T follicular helper cell (primary cell): Measurements from ENCODE around the gene SYMPK.

ENCODE experiments used
- DNase-seq: peaks from one replicate; pipeline ENCODE4 v3.0.0-alpha.2; 2020; ENCODE audit warnings: low read depth

SYMPK gene

GRCh38 chr19:45766869-45767346, 96.0 kb downstream of the SYMPK start:
- DNase-seq, result no peak

- DNase-seq, result no peak
Measured at GRCh38 chr19:45766296-45766868, 96.6 kb downstream of the SYMPK start.

- no peak for DNase-seq
Measured at GRCh38 chr19:45765702-45766295, 97.1 kb downstream of the SYMPK start.
